HCT116 (cell line): ENCODE measurements around the gene ANXA2. TPM values are rescaled to one million over a fixed set of nuclear protein-coding genes. Genes with fewer than 3 reads are reported as not detected.
A peak's percentile ranks its signal among the peaks of the same experiment; 100 is the strongest.

Experiments used
- ATAC-seq: fragments of 200-7000 bp; cut with Tn5 transposase; 2 replicates; pipeline ENCODE4 v1.9.1; 2020; ENCODE audit warnings: mild to moderate bottlenecking, moderate library complexity
- BruUV-seq: library from RNA; stranded (reverse); fragments of 400-500 nt; replicated peaks from 2 replicates; lab custom pipeline; 2021; lab: Mats Ljungman, UMichigan
- CTCF ChIA-PET: fragments of 300-600 bp; sonication (Branson Sonifier 250); formaldehyde crosslinking; loops from one replicate; lab custom pipeline; 2021; ENCODE audit warnings: antibody characterized with exemption; lab: Charles Lee
- POLR2A ChIA-PET: fragments of 300-600, 350-600 bp; sonication (Branson Sonifier 250); formaldehyde crosslinking; loops from one replicate; lab custom pipeline; 2021; ENCODE audit warnings: antibody characterized with exemption; lab: Charles Lee
- RAD21 ChIA-PET, 2 experiments: fragments of 300-600 bp; sonication (Branson Sonifier 250); formaldehyde crosslinking; loops; one replicate each; lab custom pipeline; 2023; ENCODE audit warnings: low total read pairs in 2 of 2; ENCODE audit not compliant: uncharacterized antibody in 2 of 2, unreplicated experiment in 2 of 2, low non-redundant PET in 1 of 2; lab: Charles Lee
- DNase-seq: peaks from one replicate; pipeline ENCODE4 v3.0.0-alpha.2; 2010; ENCODE audit warnings: low read depth, low spot score
- H2AFZ ChIP-seq: fragments of 200-600 bp; shearing (Covaris generic), sonication (generic); 2 replicates; pipeline ENCODE4 v1.6.1; 2017; ENCODE audit warnings: low read depth, mixed run types, mixed read lengths, antibody characterized with exemption, low read length; ENCODE audit not compliant: poor library complexity, severe bottlenecking
- H3K27ac ChIP-seq: 2 replicates; pipeline ENCODE4 v1.5.1; 2012; ENCODE audit warnings: low read depth, low read length
- H3K27me3 ChIP-seq: fragments of 200-600 bp; sonication (generic); 2 replicates; pipeline ENCODE4 v1.6.1; 2016; ENCODE audit warnings: mixed run types, low read length, mixed read lengths; ENCODE audit not compliant: insufficient read depth
- H3K36me3 ChIP-seq, 2 experiments: fragments of 200-500 bp in 1 of 2; fragments of 200-600 bp in 1 of 2; sonication (Bioruptor generic) in 1 of 2; sonication (generic) in 1 of 2; 2 replicates each; pipeline versions ENCODE4 v1.5.1 to v1.6.1; 2014 to 2016; ENCODE audit warnings: low read length in 2 of 2, inconsistent platforms in 1 of 2, mixed read lengths in 1 of 2, mixed run types in 1 of 2; ENCODE audit not compliant: insufficient read depth in 2 of 2, control insufficient read depth in 1 of 2
- H3K4me1 ChIP-seq, 2 experiments: fragments of 200-600 bp in 1 of 2; sonication (generic) in 1 of 2; 2 replicates each; pipeline versions ENCODE4 v1.5.1 to v1.6.1; 2012 to 2017; ENCODE audit warnings: low read length in 2 of 2, inconsistent platforms in 1 of 2, mild to moderate bottlenecking in 1 of 2, mixed read lengths in 1 of 2, mixed run types in 1 of 2, moderate library complexity in 1 of 2; ENCODE audit not compliant: insufficient read depth in 2 of 2, control insufficient read depth in 1 of 2
- H3K4me2 ChIP-seq: fragments of 200-600 bp; sonication (generic); 2 replicates; pipeline ENCODE4 v1.6.1; 2017; ENCODE audit warnings: mixed run types, low read length, mixed read lengths
- H3K4me3 ChIP-seq, 2 experiments: fragments of 200-600 bp in 1 of 2; sonication (generic) in 1 of 2; replicated peaks in 1 of 2; 2 replicates each; pipeline ENCODE4 v1.5.1; 2011 to 2016; ENCODE audit warnings: low read length in 2 of 2, control low read depth in 1 of 2, low read depth in 1 of 2, mild to moderate bottlenecking in 1 of 2, mixed read lengths in 1 of 2, mixed run types in 1 of 2
- H3K79me2 ChIP-seq: fragments of 200-600 bp; sonication (generic); 2 replicates; pipeline ENCODE4 v1.6.1; 2017; ENCODE audit warnings: mild to moderate bottlenecking, mixed run types, low read length, moderate library complexity, mixed read lengths; ENCODE audit not compliant: insufficient read depth
- H3K9ac ChIP-seq: fragments of 200-600 bp; sonication (generic); 2 replicates; pipeline ENCODE4 v1.6.1; 2016; ENCODE audit warnings: low read length, mixed read lengths
- H3K9me2 ChIP-seq: fragments of 200-600 bp; sonication (generic), shearing (Covaris generic); 2 replicates; pipeline ENCODE4 v1.6.1; 2017; ENCODE audit warnings: mixed run types, mild to moderate bottlenecking, moderate library complexity; ENCODE audit not compliant: insufficient read depth
- H3K9me3 ChIP-seq, 2 experiments: fragments of 200-500 bp in 1 of 2; fragments of 200-600 bp in 1 of 2; sonication (Bioruptor generic) in 1 of 2; sonication (generic) in 1 of 2; 2 replicates each; pipeline ENCODE4 v1.6.1; 2014 to 2017; ENCODE audit warnings: low read length in 2 of 2, mixed read lengths in 2 of 2, inconsistent platforms in 1 of 2, low read depth in 1 of 2, mild to moderate bottlenecking in 1 of 2, mixed run types in 1 of 2, moderate library complexity in 1 of 2; ENCODE audit not compliant: control insufficient read depth in 1 of 2, insufficient read depth in 1 of 2
- H4K20me1 ChIP-seq: fragments of 200-600 bp; sonication (generic), shearing (Covaris generic); 2 replicates; pipeline ENCODE4 v1.6.1; 2017; ENCODE audit warnings: mixed run types, mild to moderate bottlenecking, moderate library complexity; ENCODE audit not compliant: insufficient read depth
- EGR1 ChIP-seq: IDR thresholded peaks from 2 replicates; pipeline ENCODE4 v1.6.1; 2012; ENCODE audit warnings: low read depth
- EZH2 ChIP-seq: fragments of 200-600 bp; sonication (generic); IDR thresholded peaks from 2 replicates; pipeline ENCODE4 v1.6.1; 2017; ENCODE audit warnings: antibody characterized with exemption, mixed run types
- JUND ChIP-seq: IDR thresholded peaks from 2 replicates; pipeline ENCODE4 v1.6.1; 2012
- MAX ChIP-seq: IDR thresholded peaks from 2 replicates; pipeline ENCODE4 v1.6.1; 2012
- POLR2AphosphoS5 ChIP-seq: IDR thresholded peaks from 2 replicates; pipeline ENCODE4 v1.6.1; 2011; ENCODE audit warnings: mild to moderate bottlenecking, low read depth, low read length, moderate library complexity
- RAD21 ChIP-seq: IDR thresholded peaks from 2 replicates; pipeline ENCODE4 v1.6.1; 2012; ENCODE audit warnings: low read depth, mild to moderate bottlenecking
- YY1 ChIP-seq: IDR thresholded peaks from 2 replicates; pipeline ENCODE4 v1.6.1; 2011; ENCODE audit warnings: low read length, low read depth, moderate library complexity, mild to moderate bottlenecking; ENCODE audit not compliant: insufficient replicate concordance; ENCODE audit errors: extremely low read depth
- intact Hi-C: fragments of 100-400 bp; cut with micrococcal nuclease; formaldehyde crosslinking; loops from 2 replicates; pipeline ENCODE4 v1.10.0; 2022
- total RNA-seq: library from RNA; stranded (reverse); gene quantifications from one replicate; pipeline ENCODE4 v1.2.1, GENCODE V29; 2021; ENCODE audit not compliant: unreplicated experiment
- TF ChIP-seq, protein P1 (sequence below): IDR thresholded peaks from 2 replicates; pipeline ENCODE4 v1.6.1; 2011; ENCODE audit warnings: mild to moderate bottlenecking, low read length, moderate library complexity; ENCODE audit not compliant: insufficient replicate concordance; ENCODE audit errors: extremely low read depth

ANXA2 gene
- total RNA-seq, 1 experiment from 2014 or later: 1,298 TPM

GRCh38 chr15:60355148-60355857, 42.5 kb downstream of the ANXA2 start:
- intact Hi-C loops: loop anchor here (5.0 kb wide), 1 partner anchor 152 kb away; no protein-coding TSS in a partner anchor
- POLR2A ChIA-PET: no interaction called here
- no peak overlapping the region for H3K27ac ChIP-seq
- H3K4me2 ChIP-seq: no peak overlapping the region
- DNase-seq (no peak), ATAC-seq (no peak)
- RAD21 ChIA-PET: no interaction called here
- no peak overlapping the region for H2AFZ ChIP-seq
- TF ChIP-seq, protein P1, sequence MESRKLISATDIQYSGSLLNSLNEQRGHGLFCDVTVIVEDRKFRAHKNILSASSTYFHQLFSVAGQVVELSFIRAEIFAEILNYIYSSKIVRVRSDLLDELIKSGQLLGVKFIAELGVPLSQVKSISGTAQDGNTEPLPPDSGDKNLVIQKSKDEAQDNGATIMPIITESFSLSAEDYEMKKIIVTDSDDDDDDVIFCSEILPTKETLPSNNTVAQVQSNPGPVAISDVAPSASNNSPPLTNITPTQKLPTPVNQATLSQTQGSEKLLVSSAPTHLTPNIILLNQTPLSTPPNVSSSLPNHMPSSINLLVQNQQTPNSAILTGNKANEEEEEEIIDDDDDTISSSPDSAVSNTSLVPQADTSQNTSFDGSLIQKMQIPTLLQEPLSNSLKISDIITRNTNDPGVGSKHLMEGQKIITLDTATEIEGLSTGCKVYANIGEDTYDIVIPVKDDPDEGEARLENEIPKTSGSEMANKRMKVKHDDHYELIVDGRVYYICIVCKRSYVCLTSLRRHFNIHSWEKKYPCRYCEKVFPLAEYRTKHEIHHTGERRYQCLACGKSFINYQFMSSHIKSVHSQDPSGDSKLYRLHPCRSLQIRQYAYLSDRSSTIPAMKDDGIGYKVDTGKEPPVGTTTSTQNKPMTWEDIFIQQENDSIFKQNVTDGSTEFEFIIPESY: no peak
- no peak for TF ChIP-seq YY1
- TF ChIP-seq EZH2: no peak
- CTCF ChIA-PET: no interaction called here
- H3K9ac ChIP-seq: no peak overlapping the region
- H3K9me3 ChIP-seq: no peaks in the 10 kb centered on the region
- no peaks in the 10 kb centered on the region for H3K9me2 ChIP-seq
- H3K27me3 ChIP-seq: no peaks in the 10 kb centered on the region
- H3K79me2 ChIP-seq: peaks cover 83% of the 10 kb centered on the region
- H3K4me3 ChIP-seq: no peak overlapping the region
- peaks cover 81 to 90% of the 10 kb centered on the region in 2 experiments for H3K36me3 ChIP-seq
- no TSS peak for BruUV-seq
- H4K20me1 ChIP-seq: peaks cover 11% of the 10 kb centered on the region; the same call in 1 of the 2 replicates
- peaks cover 0 to 21% of the 10 kb centered on the region in 2 experiments; a peak in 2 of 4 replicates for H3K4me1 ChIP-seq

DNA sequence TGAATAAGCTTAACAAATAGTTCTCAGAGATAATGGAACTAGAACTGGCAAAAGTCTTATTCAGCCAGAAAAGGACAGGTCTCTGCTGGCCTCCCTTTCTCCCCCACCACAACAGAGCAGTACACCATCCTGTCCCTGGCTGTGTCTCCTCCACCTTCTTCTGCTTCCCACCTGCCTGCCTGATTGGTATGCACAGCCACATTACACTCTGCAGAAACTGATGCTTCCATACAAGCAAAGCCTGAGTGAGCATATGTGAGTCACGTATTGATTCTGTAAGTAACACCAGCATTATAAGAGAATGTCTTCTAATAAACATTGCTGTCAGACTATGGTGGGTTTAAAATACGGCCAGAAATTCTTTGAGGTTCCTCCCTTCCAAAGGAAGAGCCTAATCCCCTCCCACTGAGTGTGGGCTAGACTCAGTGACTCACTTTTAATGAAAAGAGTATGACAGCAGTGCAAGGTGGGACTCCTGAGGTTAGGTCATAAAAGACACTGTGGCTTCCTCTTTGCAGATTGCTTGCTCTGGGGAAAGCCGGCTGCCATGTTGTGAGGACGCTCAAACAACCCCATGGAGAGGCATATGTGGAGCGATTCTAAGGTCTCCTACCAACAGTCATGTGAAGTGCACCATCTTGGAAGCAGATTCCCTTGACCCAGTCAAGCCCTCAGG, 44.4 kb downstream of the ANXA2 start:
- no peaks in the 10 kb centered on the region for H3K9me2 ChIP-seq
- POLR2A ChIA-PET: no interaction called here

More for the DNA sequence above, 44.4 kb downstream of the ANXA2 start:
- peak; percentile 23; the same call in 1 of the 2 replicates for ATAC-seq
- H3K27me3 ChIP-seq: no peaks in the 10 kb centered on the region
- ChIA-PET RAD21 (no interaction called here), CTCF (no interaction called here)
- H3K36me3 ChIP-seq: peaks cover 81 to 90% of the 10 kb centered on the region in 2 experiments
- H3K27ac ChIP-seq: no peak overlapping the region
- H2AFZ ChIP-seq: no peak overlapping the region
- peaks cover 11% of the 10 kb centered on the region; the same call in 1 of the 2 replicates for H4K20me1 ChIP-seq
- H3K4me2 ChIP-seq: no peak overlapping the region
- TSS peak; percentile 10 for BruUV-seq
- peaks cover 0 to 19% of the 10 kb centered on the region in 2 experiments; a peak in 2 of 4 replicates for H3K4me1 ChIP-seq
- DNase-seq: no peak
- intact Hi-C loops: no loop called here
- TF ChIP-seq, protein P1: no peak
- peak; percentile 15; the same call in 1 of the 2 replicates for TF ChIP-seq JUND
- TF ChIP-seq POLR2AphosphoS5: no peak
- no peak for TF ChIP-seq EGR1
- no peak for TF ChIP-seq EZH2
- no peak for TF ChIP-seq YY1
- no peak for TF ChIP-seq MAX
- no peak for TF ChIP-seq RAD21
- no peaks in the 10 kb centered on the region for H3K9me3 ChIP-seq
- H3K9ac ChIP-seq: no peak overlapping the region
- peaks cover 70% of the 10 kb centered on the region for H3K79me2 ChIP-seq
- H3K4me3 ChIP-seq: no peak overlapping the region
